GM12865 (cell line): ENCODE measurements around the gene SVIL.
"Not testable (repeated sequence)": the region's sequence is repeated elsewhere in the genome, so short reads cannot be mapped to it uniquely, and the experiment has no call there.

Experiments used
- DNase-seq: peaks from one replicate; pipeline ENCODE4 v3.0.0; 2010; ENCODE audit warnings: low read depth
- H3K4me3 ChIP-seq: 2 replicates; pipeline ENCODE4 v1.5.1; 2011; ENCODE audit warnings: mild to moderate bottlenecking, low read depth, low read length, control low read depth
- CTCF ChIP-seq: IDR thresholded peaks from 2 replicates; pipeline ENCODE4 v1.5.1; 2011; ENCODE audit warnings: low read length, control low read depth, low read depth, inconsistent platforms; ENCODE audit not compliant: insufficient read depth; ENCODE audit errors: missing control alignments

The SVIL gene

GRCh38 chr10:29610876-29611647, 23.7 kb downstream of the SVIL start:
- DNase-seq = no peak
- TF ChIP-seq CTCF = no peak
- no peak overlapping the region for H3K4me3 ChIP-seq

GRCh38 chr10:29610331-29610730, 24.4 kb downstream of the SVIL start:
- not testable (repeated sequence) for H3K4me3 ChIP-seq, DNase-seq

- no peak for DNase-seq
- no peak for TF ChIP-seq CTCF
- no peak overlapping the region for H3K4me3 ChIP-seq
These were observed 25.1 kb downstream of the SVIL start for GRCh38 chr10:29609696-29610095.

- DNase-seq = no peak
- no peak for TF ChIP-seq CTCF
- H3K4me3 ChIP-seq = no peak overlapping the region
These were observed 26.1 kb downstream of the SVIL start for GRCh38 chr10:29608476-29609301.

- TF ChIP-seq CTCF = no peak
- no peak overlapping the region for H3K4me3 ChIP-seq
- no peak for DNase-seq
These were observed 26.7 kb downstream of the SVIL start for GRCh38 chr10:29608062-29608461.

GRCh38 chr10:29607576-29607975, 27.2 kb downstream of the SVIL start:
- no peak overlapping the region for H3K4me3 ChIP-seq
- TF ChIP-seq CTCF = no peak
- DNase-seq = no peak

GRCh38 chr10:29606693-29607092, 28.1 kb downstream of the SVIL start:
- not testable (repeated sequence) for H3K4me3 ChIP-seq, DNase-seq
